H9 (cell line): ENCODE results near the gene MALRD1. TPM values are rescaled to one million over a fixed set of nuclear protein-coding genes. Genes with fewer than 3 reads are reported as not detected.

Experiments used
- DNase-seq: peaks from one replicate; pipeline ENCODE4 v3.0.0-alpha.2; 2017
- H2AFZ ChIP-seq: one replicate; pipeline ENCODE4 v1.6.1; 2013; ENCODE audit warnings: mild to moderate bottlenecking, low read length, control low read depth, moderate library complexity
- H2AK5ac ChIP-seq: 2 replicates; pipeline ENCODE4 v1.6.1; 2013; ENCODE audit warnings: low read length, control low read depth, mixed read lengths; ENCODE audit not compliant: insufficient read length
- H2BK120ac ChIP-seq: one replicate; pipeline ENCODE4 v1.6.1; 2013; ENCODE audit warnings: low read depth, mild to moderate bottlenecking, low read length, control low read depth, inconsistent platforms; ENCODE audit not compliant: poor library complexity, severe bottlenecking
- H2BK12ac ChIP-seq: 2 replicates; pipeline ENCODE4 v1.6.1; 2013; ENCODE audit warnings: low read length, control low read depth, mixed read lengths, low read depth; ENCODE audit not compliant: insufficient read length
- H2BK15ac ChIP-seq: 2 replicates; pipeline ENCODE4 v1.6.1; 2013; ENCODE audit warnings: low read depth, low read length, control low read depth
- H2BK20ac ChIP-seq: one replicate; pipeline ENCODE4 v1.6.1; 2013; ENCODE audit warnings: low read depth, mild to moderate bottlenecking, low read length, control low read depth, inconsistent platforms; ENCODE audit not compliant: poor library complexity, severe bottlenecking
- H2BK5ac ChIP-seq: 2 replicates; pipeline ENCODE4 v1.6.1; 2013; ENCODE audit warnings: low read length, control low read depth, mixed read lengths; ENCODE audit not compliant: insufficient read length
- H3K14ac ChIP-seq: 2 replicates; pipeline ENCODE4 v1.6.1; 2013; ENCODE audit warnings: low read length, control low read depth; ENCODE audit not compliant: insufficient read depth
- H3K18ac ChIP-seq: 2 replicates; pipeline ENCODE4 v1.6.1; 2013; ENCODE audit warnings: low read depth, mild to moderate bottlenecking, mixed read lengths, low read length, control low read depth; ENCODE audit not compliant: insufficient read length
- H3K23ac ChIP-seq: 2 replicates; pipeline ENCODE4 v1.6.1; 2013; ENCODE audit warnings: low read length, control low read depth, mixed read lengths, low read depth; ENCODE audit not compliant: insufficient read length
- H3K23me2 ChIP-seq: 2 replicates; pipeline ENCODE4 v1.6.1; 2013; ENCODE audit warnings: low read depth, mild to moderate bottlenecking, mixed read lengths, low read length, control low read depth; ENCODE audit not compliant: insufficient read length, poor library complexity, severe bottlenecking
- H3K27ac ChIP-seq: 2 replicates; pipeline ENCODE4 v1.5.1; 2013; ENCODE audit warnings: low read length, control low read depth, mixed read lengths, low read depth; ENCODE audit not compliant: insufficient read length
- H3K27me3 ChIP-seq: 2 replicates; pipeline ENCODE4 v1.6.1; 2013; ENCODE audit warnings: low read length, control low read depth, inconsistent platforms; ENCODE audit not compliant: insufficient read depth
- H3K4ac ChIP-seq: 2 replicates; pipeline ENCODE4 v1.6.1; 2013; ENCODE audit warnings: low read depth, mild to moderate bottlenecking, control low read depth, inconsistent platforms, low read length, moderate library complexity
- H3K4me1 ChIP-seq: 2 replicates; pipeline ENCODE4 v1.6.1; 2013; ENCODE audit warnings: low read length, control low read depth, inconsistent platforms; ENCODE audit not compliant: insufficient read depth
- H3K4me2 ChIP-seq: 2 replicates; pipeline ENCODE4 v1.6.1; 2013; ENCODE audit warnings: low read length, control low read depth, mixed read lengths; ENCODE audit not compliant: insufficient read length, insufficient read depth
- H3K56ac ChIP-seq: 2 replicates; pipeline ENCODE4 v1.6.1; 2013; ENCODE audit warnings: low read depth, mild to moderate bottlenecking, mixed read lengths, low read length, control low read depth; ENCODE audit not compliant: insufficient read length
- H3K79me1 ChIP-seq: 2 replicates; pipeline ENCODE4 v1.6.1; 2013; ENCODE audit warnings: low read depth, mild to moderate bottlenecking, moderate library complexity, low read length, control low read depth, inconsistent platforms; ENCODE audit not compliant: insufficient read depth, poor library complexity, severe bottlenecking
- H3K79me2 ChIP-seq: 2 replicates; pipeline ENCODE4 v1.6.1; 2013; ENCODE audit warnings: low read length, control low read depth, inconsistent platforms; ENCODE audit not compliant: insufficient read depth
- H3K9ac ChIP-seq: 2 replicates; pipeline ENCODE4 v1.6.1; 2013; ENCODE audit warnings: low read length, control low read depth, mixed read lengths; ENCODE audit not compliant: insufficient read length; ENCODE audit errors: extremely low read depth
- H3K9me3 ChIP-seq: one replicate; pipeline ENCODE4 v1.6.1; 2013; ENCODE audit warnings: low read depth, low read length, inconsistent platforms; ENCODE audit not compliant: control insufficient read depth
- H3T11ph ChIP-seq: one replicate; pipeline ENCODE4 v1.6.1; 2013; ENCODE audit warnings: mild to moderate bottlenecking, low read length, control low read depth, inconsistent platforms
- H4K20me1 ChIP-seq: one replicate; pipeline ENCODE4 v1.6.1; 2013; ENCODE audit not compliant: control insufficient read depth, insufficient read length, insufficient read depth
- H4K5ac ChIP-seq: 2 replicates; pipeline ENCODE4 v1.6.1; 2013; ENCODE audit warnings: low read depth, mild to moderate bottlenecking, mixed read lengths, low read length, control low read depth; ENCODE audit not compliant: insufficient read length
- H4K8ac ChIP-seq: replicated peaks from 2 replicates; pipeline ENCODE4 v1.6.1; 2013; ENCODE audit warnings: low read length, control low read depth, mixed read lengths, low read depth; ENCODE audit not compliant: insufficient read length
- H4K91ac ChIP-seq: 2 replicates; pipeline ENCODE4 v1.6.1; 2013; ENCODE audit warnings: low read depth, mild to moderate bottlenecking, moderate library complexity, mixed read lengths, low read length, control low read depth; ENCODE audit not compliant: insufficient read length
- H3K27ac Mint-ChIP-seq, 3 experiments: 2 replicates in 2 of 3; 3 replicates in 1 of 3; pipeline ENCODE4 v1.8.0; 2020 to 2021; ENCODE audit warnings: mixed read lengths in 3 of 3, mild to moderate bottlenecking in 1 of 3, moderate library complexity in 1 of 3
- H3K27me3 Mint-ChIP-seq: 2 replicates; pipeline ENCODE4 v1.8.0; 2021; ENCODE audit warnings: low read depth, mild to moderate bottlenecking, moderate library complexity, mixed read lengths
- H3K36me3 Mint-ChIP-seq, 3 experiments: 2 replicates in 2 of 3; 3 replicates in 1 of 3; pipeline ENCODE4 v1.8.0; 2020 to 2021; ENCODE audit warnings: low read depth in 3 of 3, mixed read lengths in 3 of 3; ENCODE audit not compliant: insufficient read depth in 1 of 3
- H3K4me1 Mint-ChIP-seq, 2 experiments: 2 replicates each; pipeline ENCODE4 v1.8.0; 2020; ENCODE audit warnings: mixed read lengths in 2 of 2
- H3K4me3 Mint-ChIP-seq, 2 experiments: 2 replicates in 1 of 2; 3 replicates in 1 of 2; pipeline ENCODE4 v1.8.0; 2020 to 2021; ENCODE audit warnings: mild to moderate bottlenecking in 2 of 2, mixed read lengths in 2 of 2, moderate library complexity in 1 of 2
- H3K9me3 Mint-ChIP-seq, 2 experiments: 2 replicates in 1 of 2; 3 replicates in 1 of 2; pipeline ENCODE4 v1.8.0; 2020; ENCODE audit warnings: mild to moderate bottlenecking in 2 of 2, mixed read lengths in 2 of 2, moderate library complexity in 1 of 2
- total RNA-seq: library from RNA; stranded (reverse); gene quantifications from 2 replicates; pipeline ENCODE4 v1.2.1, GENCODE V29; 2021
- TF ChIP-seq, protein P1 (sequence below): fragments of 200-600 bp; sonication (generic); conservative IDR thresholded peaks from 3 replicates; pipeline ENCODE4 v1.8.0; 2021; ENCODE audit warnings: antibody characterized with exemption, mild to moderate bottlenecking

Gene MALRD1
- total RNA-seq, 1 experiment from 2014 or later = 0.20 TPM

DNA sequence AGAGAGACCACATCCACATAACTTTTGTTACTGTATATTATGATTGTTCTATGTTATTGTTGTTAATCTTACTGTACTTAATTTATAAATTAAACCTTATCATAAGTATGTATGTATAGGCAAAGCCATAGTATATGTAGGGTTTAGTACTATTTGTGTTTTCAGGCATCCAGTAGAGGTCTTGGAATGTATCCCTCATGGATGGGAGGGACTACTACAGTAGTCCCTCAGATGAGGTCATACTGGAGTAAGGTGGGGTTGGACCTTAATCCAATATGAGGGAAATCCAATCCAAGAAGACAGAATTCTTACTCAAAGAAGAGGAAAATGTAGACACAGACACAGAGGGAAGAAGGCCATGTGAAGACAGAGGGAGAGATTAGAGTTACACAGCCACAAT is 34.1 kb upstream of the MALRD1 start:
- Histone ChIP-seq H3K79me2 (no peaks in the 10 kb centered on the region), H3K9me3 (no peaks in the 10 kb centered on the region), H4K20me1 (no peaks in the 10 kb centered on the region), H2BK20ac (no peak overlapping the region), H3K79me1 (no peaks in the 10 kb centered on the region), H3K4me1 (no peaks in the 10 kb centered on the region), H3K9ac (no peak overlapping the region), H3K18ac (no peak overlapping the region), H3K4ac (no peak overlapping the region), H3T11ph (no peak overlapping the region), H3K14ac (no peak overlapping the region), H2BK120ac (no peak overlapping the region), H4K91ac (no peak overlapping the region), H3K56ac (no peak overlapping the region), H4K8ac (no peak overlapping the region), H2BK12ac (no peak overlapping the region), H3K23ac (no peak overlapping the region), H4K5ac (no peak overlapping the region), H3K23me2 (no peaks in the 10 kb centered on the region), H3K27ac (no peak overlapping the region), H2AFZ (no peak overlapping the region), H2AK5ac (no peak overlapping the region), H3K4me2 (no peak overlapping the region), H2BK5ac (no peak overlapping the region), H2BK15ac (no peak overlapping the region), H3K27me3 (no peaks in the 10 kb centered on the region)
- Mint-ChIP-seq H3K27me3 (no peaks in the 10 kb centered on the region), H3K9me3 (peaks cover 7 to 13% of the 10 kb centered on the region in 2 experiments), H3K4me3 (no peak overlapping the region), H3K4me1 (no peaks in the 10 kb centered on the region), H3K27ac (no peak overlapping the region), H3K36me3 (peaks cover 0 to 17% (median 4%) of the 10 kb centered on the region in 3 experiments; a peak in 4 of 7 replicates)
- TF ChIP-seq, protein P1, sequence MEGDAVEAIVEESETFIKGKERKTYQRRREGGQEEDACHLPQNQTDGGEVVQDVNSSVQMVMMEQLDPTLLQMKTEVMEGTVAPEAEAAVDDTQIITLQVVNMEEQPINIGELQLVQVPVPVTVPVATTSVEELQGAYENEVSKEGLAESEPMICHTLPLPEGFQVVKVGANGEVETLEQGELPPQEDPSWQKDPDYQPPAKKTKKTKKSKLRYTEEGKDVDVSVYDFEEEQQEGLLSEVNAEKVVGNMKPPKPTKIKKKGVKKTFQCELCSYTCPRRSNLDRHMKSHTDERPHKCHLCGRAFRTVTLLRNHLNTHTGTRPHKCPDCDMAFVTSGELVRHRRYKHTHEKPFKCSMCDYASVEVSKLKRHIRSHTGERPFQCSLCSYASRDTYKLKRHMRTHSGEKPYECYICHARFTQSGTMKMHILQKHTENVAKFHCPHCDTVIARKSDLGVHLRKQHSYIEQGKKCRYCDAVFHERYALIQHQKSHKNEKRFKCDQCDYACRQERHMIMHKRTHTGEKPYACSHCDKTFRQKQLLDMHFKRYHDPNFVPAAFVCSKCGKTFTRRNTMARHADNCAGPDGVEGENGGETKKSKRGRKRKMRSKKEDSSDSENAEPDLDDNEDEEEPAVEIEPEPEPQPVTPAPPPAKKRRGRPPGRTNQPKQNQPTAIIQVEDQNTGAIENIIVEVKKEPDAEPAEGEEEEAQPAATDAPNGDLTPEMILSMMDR = no peak
- DNase-seq = no peak
